Kasumi-1 (cell line): Measurements from ENCODE around the gene USH1G.

ENCODE experiments used
- DNase-seq, 2 experiments: peaks; one replicate each; lab custom pipeline; 2025; lab: John Stamatoyannopoulos, UW

USH1G gene

GRCh38 chr17:74954115-74954514 lies 31.1 kb upstream of the USH1G start:
- DNase-seq = no peak

DNA sequence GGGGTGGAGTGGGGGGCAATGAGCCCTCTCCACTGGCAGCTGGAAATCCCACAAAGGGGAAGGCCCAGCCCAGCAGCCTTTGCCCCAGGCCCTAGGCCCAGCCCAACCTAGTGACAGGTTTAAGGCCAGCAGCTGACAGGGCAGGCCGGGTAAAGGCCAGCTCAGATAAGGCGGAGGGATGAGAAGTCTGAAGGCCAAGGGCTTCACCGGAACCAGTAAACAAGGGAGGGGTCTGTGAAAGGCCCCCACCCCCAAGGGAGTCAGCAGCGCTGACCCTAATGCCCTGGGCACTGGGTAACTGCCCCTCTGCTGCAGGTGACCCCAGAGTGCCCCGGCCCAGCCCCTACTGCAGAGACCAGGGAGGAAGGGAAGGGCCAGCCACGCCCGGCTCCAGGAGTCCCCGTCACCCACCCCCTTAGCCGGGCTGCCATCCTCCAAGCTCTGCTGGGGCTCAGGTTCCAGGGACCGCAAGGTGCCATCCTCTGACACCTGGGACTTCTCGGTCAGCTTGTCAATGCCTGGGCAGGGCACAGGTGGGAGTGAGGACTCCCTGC lies 30.2 kb upstream of the USH1G start:
- no peak for DNase-seq

GRCh38 chr17:74952431-74953133 lies 29.5 kb upstream of the USH1G start:
- no peak for DNase-seq

GRCh38 chr17:74951680-74952421 lies 28.8 kb upstream of the USH1G start:
- DNase-seq = no peak

- no peak for DNase-seq
Observed at GRCh38 chr17:74951065-74951464, 28.0 kb upstream of the USH1G start.

DNA sequence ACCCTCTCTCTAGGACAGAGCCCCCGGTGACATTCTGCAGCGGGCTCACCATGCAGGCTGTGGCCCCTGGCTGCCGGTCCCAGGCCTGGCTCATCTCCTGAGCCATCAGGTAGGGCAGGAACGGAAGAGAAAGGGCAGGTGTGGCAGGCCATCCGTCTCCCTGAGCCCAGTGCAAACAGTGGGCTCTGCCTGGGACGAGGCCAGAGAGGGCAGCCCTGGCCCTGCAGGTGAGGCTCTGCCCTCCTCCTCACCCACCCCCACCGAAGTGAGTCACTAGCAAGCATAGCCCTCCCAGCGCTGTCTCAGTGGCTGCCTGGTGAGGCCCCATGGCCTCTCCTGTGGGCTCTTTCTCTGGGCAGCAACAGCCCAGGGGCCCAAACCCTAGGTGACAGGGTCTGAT lies 27.2 kb upstream of the USH1G start:
- no peak for DNase-seq

- DNase-seq = no peak
Observed at GRCh38 chr17:74949455-74950115, 26.5 kb upstream of the USH1G start.

GRCh38 chr17:74947041-74947754 lies 24.1 kb upstream of the USH1G start:
- no peak for DNase-seq

DNA sequence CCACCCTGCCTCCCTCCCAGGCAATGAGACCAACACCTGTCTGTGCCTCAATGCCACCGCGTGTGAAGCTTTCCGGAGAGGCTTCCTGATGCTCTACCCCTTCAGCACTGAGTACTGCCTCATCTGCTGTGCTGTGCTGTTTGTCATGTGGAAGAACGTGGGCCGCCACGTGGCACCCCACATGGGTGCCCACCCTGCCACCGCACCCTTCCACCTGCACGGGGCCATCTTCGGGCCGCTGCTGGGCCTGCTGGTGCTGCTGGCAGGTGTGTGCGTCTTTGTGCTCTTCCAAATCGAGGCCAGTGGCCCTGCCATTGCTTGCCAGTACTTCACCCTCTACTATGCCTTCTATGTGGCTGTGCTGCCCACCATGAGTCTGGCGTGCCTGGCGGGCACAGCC lies 23.6 kb upstream of the USH1G start:
- no peak for DNase-seq

DNA sequence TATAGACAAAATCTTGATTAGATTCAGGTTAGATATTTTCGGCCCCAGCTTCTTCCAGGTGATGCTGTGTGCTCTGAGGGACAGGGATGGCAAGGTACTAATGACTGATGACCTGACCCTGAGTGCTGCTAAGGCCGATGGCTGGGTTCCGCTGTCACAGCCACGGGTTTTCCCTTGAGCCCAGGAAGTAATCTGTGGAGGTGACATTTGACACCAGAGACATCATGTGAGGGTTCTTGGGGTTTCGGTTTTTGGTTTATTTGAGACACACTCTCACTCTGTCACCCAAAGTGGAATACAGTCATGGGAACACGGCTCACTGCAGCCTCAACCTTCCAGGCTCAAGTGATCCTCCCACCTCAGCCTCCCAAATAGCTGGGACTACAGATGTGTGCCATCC lies 22.5 kb upstream of the USH1G start:
- DNase-seq = no peak

DNA sequence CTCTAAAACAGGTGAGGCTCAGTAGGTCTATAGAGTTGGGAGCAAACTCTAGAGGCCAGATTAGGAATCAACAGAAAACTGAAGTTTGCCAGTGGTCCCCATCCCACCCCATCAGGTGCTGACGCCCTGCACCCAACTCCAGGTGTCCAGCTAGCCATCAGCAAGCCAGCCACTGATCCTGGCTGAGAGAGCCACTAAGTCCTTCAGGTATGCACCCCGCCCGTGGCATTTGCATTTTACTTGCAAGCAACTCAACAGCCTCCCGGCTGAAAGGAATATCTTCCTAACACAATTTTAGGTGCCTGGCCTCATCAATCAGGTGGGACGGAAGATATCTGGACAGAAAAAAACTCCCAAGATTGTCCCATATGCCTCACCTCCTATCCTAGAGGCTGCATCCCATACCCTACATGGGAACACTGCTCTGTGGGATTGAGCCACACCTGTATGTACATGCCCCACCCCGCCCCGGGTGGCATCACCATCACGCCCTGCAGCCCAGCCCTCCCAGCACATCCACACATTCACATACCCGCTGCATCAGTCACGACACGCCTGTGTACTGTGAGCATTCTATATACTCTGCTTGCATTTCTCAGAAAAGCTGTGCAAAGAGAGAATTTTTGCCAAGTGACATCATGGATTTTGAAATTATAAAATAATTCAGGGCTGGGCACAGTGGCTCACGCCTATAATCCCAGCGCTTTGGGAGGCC lies 20.9 kb upstream of the USH1G start:
- DNase-seq = no peak

GRCh38 chr17:74941128-74941725 lies 18.2 kb upstream of the USH1G start:
- no peak for DNase-seq

- no peak for DNase-seq
Observed at GRCh38 chr17:74939534-74939933, 16.5 kb upstream of the USH1G start.

GRCh38 chr17:74938194-74938950 lies 15.3 kb upstream of the USH1G start:
- DNase-seq = no peak

DNA sequence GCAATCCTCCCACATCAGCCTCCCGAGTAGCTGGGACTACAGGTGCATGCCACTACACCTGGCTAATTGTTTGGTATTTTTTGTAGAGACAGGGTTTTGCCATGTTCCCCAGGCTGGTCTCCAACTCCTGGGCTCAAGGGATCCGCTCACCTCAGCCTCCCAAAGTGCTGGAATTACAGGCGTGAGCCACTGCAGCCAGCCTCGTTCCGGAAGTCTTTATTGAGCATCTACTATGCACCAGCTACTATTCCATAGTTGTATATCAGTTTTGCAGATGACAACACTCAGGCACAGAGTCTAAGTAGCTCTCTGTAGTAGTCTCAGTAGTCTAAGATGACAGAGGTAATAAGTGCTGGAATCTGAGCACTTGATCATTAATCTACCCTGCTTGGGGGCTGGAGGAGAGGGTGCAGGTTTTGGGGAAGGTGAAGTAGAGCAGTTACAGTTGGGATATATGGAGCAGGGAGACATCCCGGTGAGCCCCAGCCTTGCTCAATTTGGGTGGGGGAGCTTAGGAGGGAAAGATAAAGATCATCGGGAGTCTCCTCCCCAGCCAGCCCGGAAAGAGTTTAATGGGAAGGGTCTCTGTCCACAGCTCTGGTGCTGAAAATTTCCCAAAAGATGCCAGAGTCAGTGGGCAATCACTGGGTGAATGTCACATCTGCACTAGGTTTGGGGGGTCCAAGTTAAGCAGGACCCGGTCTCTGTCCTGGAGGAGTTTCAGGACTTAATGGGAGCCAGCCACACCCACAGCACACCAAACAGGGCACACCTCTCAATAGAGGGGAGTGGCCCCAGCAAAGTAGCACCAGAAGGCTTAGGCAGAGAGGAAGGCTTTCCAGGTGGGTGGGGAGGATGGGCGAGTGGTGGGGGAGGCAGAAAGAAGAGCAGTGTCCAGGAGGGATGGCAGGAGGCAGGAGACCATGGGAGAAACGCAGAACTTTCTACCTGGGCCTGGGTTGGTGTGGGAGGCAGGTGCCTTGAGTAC lies 14.3 kb upstream of the USH1G start:
- DNase-seq = no peak

DNA sequence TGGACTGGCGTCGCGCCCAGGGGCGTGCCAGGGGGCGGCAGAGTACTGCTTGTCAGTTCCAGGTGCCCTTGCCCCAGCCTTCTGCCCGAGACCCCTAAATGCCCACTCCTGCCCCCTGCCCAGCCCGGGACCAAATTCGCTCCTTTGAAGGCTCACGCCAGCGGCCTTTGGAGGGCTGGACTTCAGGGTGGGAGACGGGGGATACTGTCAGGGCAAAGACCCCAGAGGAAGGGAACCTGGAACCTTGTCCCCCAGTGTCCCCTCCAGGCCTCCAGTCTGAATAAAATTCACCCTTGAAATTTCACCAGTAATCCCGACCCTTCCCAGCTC lies 13.4 kb upstream of the USH1G start:
- DNase-seq = no peak

DNA sequence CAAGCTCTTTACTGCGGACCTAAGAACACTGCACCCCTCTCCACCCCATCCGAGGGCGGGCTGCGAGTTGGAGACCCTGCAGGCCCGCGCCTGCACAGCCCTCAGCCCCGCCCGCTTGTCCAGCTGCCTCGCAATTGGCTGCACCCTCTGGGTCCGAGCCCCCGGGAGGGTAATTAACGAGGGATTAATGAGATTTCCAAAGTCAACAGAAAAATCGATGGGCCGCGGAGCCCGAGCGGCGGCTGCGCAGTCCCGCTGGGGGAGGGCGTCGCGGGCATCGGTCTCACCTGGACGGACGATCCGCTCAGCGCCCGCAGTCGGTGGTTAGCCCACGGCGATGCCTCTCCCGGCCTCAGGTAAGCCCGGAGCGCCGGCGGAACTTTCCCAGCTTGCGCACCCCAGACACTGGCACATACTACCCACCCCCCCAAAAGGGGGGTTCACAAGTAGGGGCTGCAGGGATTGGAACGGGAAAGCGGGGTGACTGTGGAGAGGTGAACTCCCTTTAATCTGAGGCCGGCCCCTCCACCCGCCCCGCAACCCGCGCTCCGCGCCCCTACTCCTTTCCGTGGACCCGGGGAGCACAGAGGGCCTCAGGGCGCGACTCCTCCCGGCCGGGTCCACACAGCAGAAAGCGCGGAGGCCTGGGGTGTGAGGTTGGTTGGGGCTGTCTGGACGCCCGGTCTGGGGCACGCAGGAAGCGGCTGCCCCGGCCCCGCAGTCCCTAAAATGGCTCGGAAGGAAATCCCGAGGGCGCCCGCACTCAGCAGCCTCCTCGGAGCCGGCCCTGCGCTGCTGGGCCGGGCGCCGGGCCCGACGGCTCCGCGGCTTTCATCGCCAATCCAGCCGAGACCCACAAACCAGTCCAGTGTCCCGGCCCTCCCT lies 12.8 kb upstream of the USH1G start, which contains the start of gene OTOP3:
TSS of gene OTOP3 (plus strand) at position 314 of the 885 bp plus-strand sequence. CDS start at position 338, 24 bp downstream.
- no peak for DNase-seq

DNA sequence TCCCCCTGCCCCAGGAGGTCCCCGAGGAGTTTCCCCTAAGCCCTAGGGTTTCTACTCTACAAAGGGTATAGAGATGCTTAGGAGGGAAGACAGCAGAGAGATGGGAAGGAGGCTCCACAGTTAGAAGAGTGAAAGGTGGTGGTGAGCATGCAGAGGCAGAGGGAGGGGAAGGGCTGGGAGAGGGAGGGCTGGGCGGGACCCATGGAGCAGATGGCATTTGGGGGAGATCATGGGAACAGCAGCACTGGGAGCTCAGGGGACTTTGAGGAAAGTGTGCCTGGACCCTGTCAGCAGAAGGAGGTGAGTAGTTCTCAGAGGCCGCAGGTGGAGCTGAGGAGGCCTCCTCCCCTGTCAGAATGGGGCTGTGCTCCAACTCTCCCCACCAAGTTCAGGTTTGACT lies 12.0 kb upstream of the USH1G start:
- DNase-seq = no peak
